ENCODE data around the gene ARHGEF10L.

GRCh38 chr1:17699581-17699980 is 160.1 kb downstream of the ARHGEF10L start:
- TF ChIP-seq POLR2A (IDR thresholded peaks at IDR 0.05), result no peak
- TF ChIP-seq, protein P1, sequence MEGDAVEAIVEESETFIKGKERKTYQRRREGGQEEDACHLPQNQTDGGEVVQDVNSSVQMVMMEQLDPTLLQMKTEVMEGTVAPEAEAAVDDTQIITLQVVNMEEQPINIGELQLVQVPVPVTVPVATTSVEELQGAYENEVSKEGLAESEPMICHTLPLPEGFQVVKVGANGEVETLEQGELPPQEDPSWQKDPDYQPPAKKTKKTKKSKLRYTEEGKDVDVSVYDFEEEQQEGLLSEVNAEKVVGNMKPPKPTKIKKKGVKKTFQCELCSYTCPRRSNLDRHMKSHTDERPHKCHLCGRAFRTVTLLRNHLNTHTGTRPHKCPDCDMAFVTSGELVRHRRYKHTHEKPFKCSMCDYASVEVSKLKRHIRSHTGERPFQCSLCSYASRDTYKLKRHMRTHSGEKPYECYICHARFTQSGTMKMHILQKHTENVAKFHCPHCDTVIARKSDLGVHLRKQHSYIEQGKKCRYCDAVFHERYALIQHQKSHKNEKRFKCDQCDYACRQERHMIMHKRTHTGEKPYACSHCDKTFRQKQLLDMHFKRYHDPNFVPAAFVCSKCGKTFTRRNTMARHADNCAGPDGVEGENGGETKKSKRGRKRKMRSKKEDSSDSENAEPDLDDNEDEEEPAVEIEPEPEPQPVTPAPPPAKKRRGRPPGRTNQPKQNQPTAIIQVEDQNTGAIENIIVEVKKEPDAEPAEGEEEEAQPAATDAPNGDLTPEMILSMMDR (IDR thresholded peaks at IDR 0.05), result no peak

All from Peyer's patch (tissue), 4 donors.